ENCODE measurements around the gene ZNF276.
"Not testable (repeated sequence)": the region's sequence is repeated elsewhere in the genome, so short reads cannot be mapped to it uniquely, and the experiment has no call there.

ZNF276 gene

GRCh38 chr16:89697616-89698331, 23.6 kb upstream of the ZNF276 start:
- no peak overlapping the region for H3K4me2 ChIP-seq (ENCODE audit: low read depth, low read length)

GRCh38 chr16:89698717-89699116, 22.6 kb upstream of the ZNF276 start:
- not testable (repeated sequence) for H3K79me2 ChIP-seq (ENCODE audit: low read length); H4K20me1 ChIP-seq (ENCODE audit: insufficient read depth, low read length); H3K27ac ChIP-seq (ENCODE audit: low read length); H3K36me3 ChIP-seq (replicated peaks; ENCODE audit: insufficient read depth, low read length); H3F3A ChIP-seq (ENCODE audit: insufficient read depth, low read length); H3K9me2 ChIP-seq (replicated peaks; ENCODE audit: insufficient read depth, low read length); H3K27me3 ChIP-seq (replicated peaks; ENCODE audit: insufficient read depth, low read length); H3K4me3 ChIP-seq (ENCODE audit: low read length); H3K4me2 ChIP-seq (ENCODE audit: low read depth, low read length); H3K4me1 ChIP-seq (ENCODE audit: low read length); H2AFZ ChIP-seq (ENCODE audit: low read length); H3K9me3 ChIP-seq (replicated peaks; ENCODE audit: insufficient read depth, low read length); DNase-seq; H3K9ac ChIP-seq (ENCODE audit: low read length)

More at GRCh38 chr16:89697616-89698331, 23.6 kb upstream of the ZNF276 start:
- TF ChIP-seq CTCF (IDR thresholded peaks at IDR 0.05; ENCODE audit: low read length), result no peak
- TF ChIP-seq EZH2 (optimal IDR thresholded peaks at IDR 0.05; ENCODE audit: low read depth, low read length), result no peak
- TF ChIP-seq EZH2phosphoT487 (IDR thresholded peaks at IDR 0.05; ENCODE audit: low read length), result no peak
- DNase-seq, result no peak
- Histone ChIP-seq H4K20me1 (ENCODE audit: insufficient read depth, low read length) (no peaks in the 10 kb centered on the region), H3K27ac (ENCODE audit: low read length) (no peak overlapping the region), H2AFZ (ENCODE audit: low read length) (no peak overlapping the region), H3K4me1 (ENCODE audit: low read length) (0 out of 2 replicates have a peak, but pooled peaks cover 3% of the 10 kb centered on the region), H3K9ac (ENCODE audit: low read length) (no peak overlapping the region), H3K79me2 (ENCODE audit: low read length) (no peaks in the 10 kb centered on the region; the same call in 1 of the 2 replicates), H3K9me2 (replicated peaks; ENCODE audit: insufficient read depth, low read length) (no peaks in the 10 kb centered on the region), H3K9me3 (replicated peaks; ENCODE audit: insufficient read depth, low read length) (no peaks in the 10 kb centered on the region), H3K36me3 (replicated peaks; ENCODE audit: insufficient read depth, low read length) (no peaks in the 10 kb centered on the region), H3K27me3 (replicated peaks; ENCODE audit: insufficient read depth, low read length) (no peaks in the 10 kb centered on the region), H3F3A (ENCODE audit: insufficient read depth, low read length) (peaks cover 6% of the 10 kb centered on the region; the same call in 1 of the 2 replicates), H3K4me3 (ENCODE audit: low read length) (no peak overlapping the region)

- H3K4me3 ChIP-seq (ENCODE audit: low read length); H3K4me1 ChIP-seq (ENCODE audit: low read length); H3K36me3 ChIP-seq (replicated peaks; ENCODE audit: insufficient read depth, low read length); H3K9ac ChIP-seq (ENCODE audit: low read length); H4K20me1 ChIP-seq (ENCODE audit: insufficient read depth, low read length); H3F3A ChIP-seq (ENCODE audit: insufficient read depth, low read length); H3K79me2 ChIP-seq (ENCODE audit: low read length); H2AFZ ChIP-seq (ENCODE audit: low read length); DNase-seq; H3K9me3 ChIP-seq (replicated peaks; ENCODE audit: insufficient read depth, low read length); H3K27ac ChIP-seq (ENCODE audit: low read length); H3K27me3 ChIP-seq (replicated peaks; ENCODE audit: insufficient read depth, low read length); H3K9me2 ChIP-seq (replicated peaks; ENCODE audit: insufficient read depth, low read length): not testable (repeated sequence)
- peak overlapping the region; percentile 55 for H3K4me2 ChIP-seq (ENCODE audit: low read depth, low read length)
Observed at GRCh38 chr16:89699629-89700099, 21.7 kb upstream of the ZNF276 start.

GRCh38 chr16:89700100-89700648, 21.2 kb upstream of the ZNF276 start:
- H3K4me2 ChIP-seq (ENCODE audit: low read depth, low read length), result peak overlapping the region; percentile 78
- 0 out of 2 replicates have a peak, but pooled peaks cover 3% of the 10 kb centered on the region for H3K4me1 ChIP-seq (ENCODE audit: low read length)
- TF ChIP-seq CTCF (IDR thresholded peaks at IDR 0.05; ENCODE audit: low read length) (peak; percentile 53), EZH2 (optimal IDR thresholded peaks at IDR 0.05; ENCODE audit: low read depth, low read length) (no peak), EZH2phosphoT487 (IDR thresholded peaks at IDR 0.05; ENCODE audit: low read length) (no peak)
- H3K9ac ChIP-seq (ENCODE audit: low read length), result peak overlapping the region; percentile 75
- H3K4me3 ChIP-seq (ENCODE audit: low read length), result peak overlapping the region; percentile 62
- no peaks in the 10 kb centered on the region for H3K9me2 ChIP-seq (replicated peaks; ENCODE audit: insufficient read depth, low read length)
- peaks cover 6% of the 10 kb centered on the region; the same call in 1 of the 2 replicates for H3F3A ChIP-seq (ENCODE audit: insufficient read depth, low read length)
- peak overlapping the region; percentile 86 for H3K27ac ChIP-seq (ENCODE audit: low read length)
- H3K9me3 ChIP-seq (replicated peaks; ENCODE audit: insufficient read depth, low read length), result no peaks in the 10 kb centered on the region
- H3K27me3 ChIP-seq (replicated peaks; ENCODE audit: insufficient read depth, low read length), result no peaks in the 10 kb centered on the region
- H4K20me1 ChIP-seq (ENCODE audit: insufficient read depth, low read length), result no peaks in the 10 kb centered on the region
- H3K79me2 ChIP-seq (ENCODE audit: low read length), result no peaks in the 10 kb centered on the region; the same call in 1 of the 2 replicates
- H3K36me3 ChIP-seq (replicated peaks; ENCODE audit: insufficient read depth, low read length), result no peaks in the 10 kb centered on the region
- DNase-seq, result peak; percentile 96
- no peak overlapping the region for H2AFZ ChIP-seq (ENCODE audit: low read length)
